IPS DF 6.9 (cell line): Measurements from ENCODE around the gene CRISPLD2.

ENCODE experiments used
- DNase-seq: peaks from one replicate; pipeline ENCODE4 v3.0.0-alpha.2; 2013; ENCODE audit warnings: low read depth, low spot score
- H3K27ac ChIP-seq: one replicate; pipeline ENCODE4 v1.5.1; 2013; ENCODE audit warnings: low read length, control low read depth
- H3K27me3 ChIP-seq: 2 replicates; pipeline ENCODE4 v1.6.1; 2013; ENCODE audit warnings: mild to moderate bottlenecking, low read length; ENCODE audit not compliant: control insufficient read depth, insufficient read depth
- H3K36me3 ChIP-seq: 2 replicates; pipeline ENCODE4 v1.6.1; 2013; ENCODE audit warnings: low read length; ENCODE audit not compliant: control insufficient read depth, insufficient read depth
- H3K4me1 ChIP-seq: 2 replicates; pipeline ENCODE4 v1.6.1; 2013; ENCODE audit warnings: low read length; ENCODE audit not compliant: control insufficient read depth, insufficient read depth
- H3K4me3 ChIP-seq: 2 replicates; pipeline ENCODE4 v1.5.1; 2013; ENCODE audit warnings: mild to moderate bottlenecking, low read length
- H3K9me3 ChIP-seq: 2 replicates; pipeline ENCODE4 v1.6.1; 2013; ENCODE audit warnings: low read length, inconsistent platforms; ENCODE audit not compliant: control insufficient read depth, insufficient read depth
- WGBS: extraction: QIAGEN DNeasy Blood & Tissue Kit; methylation state at CpG from one replicate; pipeline ENCODE4 v1.1.7; 2013; ENCODE audit warnings: mixed read lengths, missing lambda C conversion rate; ENCODE audit not compliant: insufficient read length, insufficient coverage; 5-methylcytosine and 5-hydroxymethylcytosine counted together

Gene CRISPLD2

GRCh38 chr16:84907051-84907450, 87.3 kb downstream of the CRISPLD2 start:
- WGBS, result no CpG with 5 or more reads among the region's 13 CpGs
- no peaks in the 10 kb centered on the region for H3K27me3 ChIP-seq

GRCh38 chr16:84907575-84907974, 87.8 kb downstream of the CRISPLD2 start:
- no peaks in the 10 kb centered on the region for H3K27me3 ChIP-seq
- no CpG with 5 or more reads among the region's 12 CpGs for WGBS
- H3K27ac ChIP-seq, result no peak overlapping the region
- H3K4me3 ChIP-seq, result no peak overlapping the region
- no peaks in the 10 kb centered on the region for H3K36me3 ChIP-seq
- H3K4me1 ChIP-seq, result no peaks in the 10 kb centered on the region
- H3K9me3 ChIP-seq, result no peaks in the 10 kb centered on the region
- DNase-seq, result no peak

More at GRCh38 chr16:84907051-84907450, 87.3 kb downstream of the CRISPLD2 start:
- H3K27ac ChIP-seq, result no peak overlapping the region
- H3K36me3 ChIP-seq, result no peaks in the 10 kb centered on the region
- no peak for DNase-seq
- H3K4me3 ChIP-seq, result no peak overlapping the region
- H3K9me3 ChIP-seq, result no peaks in the 10 kb centered on the region
- no peaks in the 10 kb centered on the region for H3K4me1 ChIP-seq

- Histone ChIP-seq H3K4me1 (no peaks in the 10 kb centered on the region), H3K27me3 (no peaks in the 10 kb centered on the region), H3K9me3 (no peaks in the 10 kb centered on the region), H3K36me3 (no peaks in the 10 kb centered on the region), H3K27ac (no peak overlapping the region), H3K4me3 (no peak overlapping the region)
- WGBS, result no CpG with 5 or more reads among the region's 9 CpGs
- DNase-seq, result no peak
Observed at GRCh38 chr16:84909476-84910085, 89.8 kb downstream of the CRISPLD2 start.

- Histone ChIP-seq H3K36me3 (no peaks in the 10 kb centered on the region), H3K9me3 (no peaks in the 10 kb centered on the region), H3K27me3 (no peaks in the 10 kb centered on the region), H3K4me3 (no peak overlapping the region), H3K27ac (no peak overlapping the region), H3K4me1 (no peaks in the 10 kb centered on the region)
- DNase-seq, result no peak
- no CpG with 5 or more reads among the region's 16 CpGs for WGBS
Observed at GRCh38 chr16:84911486-84912216, 91.9 kb downstream of the CRISPLD2 start.

GRCh38 chr16:84913315-84913714, 93.5 kb downstream of the CRISPLD2 start:
- no CpG with 5 or more reads among the region's 6 CpGs for WGBS
- no peaks in the 10 kb centered on the region for H3K27me3 ChIP-seq
- H3K27ac ChIP-seq, result no peak overlapping the region
- H3K4me1 ChIP-seq, result no peaks in the 10 kb centered on the region
- DNase-seq, result no peak
- H3K36me3 ChIP-seq, result no peaks in the 10 kb centered on the region
- no peaks in the 10 kb centered on the region for H3K9me3 ChIP-seq
- no peak overlapping the region for H3K4me3 ChIP-seq

- no CpG with 5 or more reads among the region's 5 CpGs for WGBS
- no peaks in the 10 kb centered on the region for H3K27me3 ChIP-seq
- H3K9me3 ChIP-seq, result no peaks in the 10 kb centered on the region
Observed at GRCh38 chr16:84914273-84914672, 94.5 kb downstream of the CRISPLD2 start.

GRCh38 chr16:84916178-84916577, 96.4 kb downstream of the CRISPLD2 start:
- H3K36me3 ChIP-seq, result no peaks in the 10 kb centered on the region
- H3K9me3 ChIP-seq, result no peaks in the 10 kb centered on the region
- no peaks in the 10 kb centered on the region for H3K27me3 ChIP-seq
- WGBS, result no CpG with 5 or more reads among the region's 9 CpGs
- no peak overlapping the region for H3K27ac ChIP-seq
- no peak overlapping the region for H3K4me3 ChIP-seq
- H3K4me1 ChIP-seq, result no peaks in the 10 kb centered on the region
- no peak for DNase-seq

More at GRCh38 chr16:84914273-84914672, 94.5 kb downstream of the CRISPLD2 start:
- Histone ChIP-seq H3K36me3 (no peaks in the 10 kb centered on the region), H3K4me3 (no peak overlapping the region), H3K4me1 (no peaks in the 10 kb centered on the region), H3K27ac (no peak overlapping the region)
- DNase-seq, result no peak

- Histone ChIP-seq H3K4me1 (no peaks in the 10 kb centered on the region), H3K27me3 (no peaks in the 10 kb centered on the region)
Observed at GRCh38 chr16:84916850-84917249, 97.1 kb downstream of the CRISPLD2 start.

GRCh38 chr16:84917492-84917891, 97.7 kb downstream of the CRISPLD2 start:
- Histone ChIP-seq H3K9me3 (no peaks in the 10 kb centered on the region), H3K27ac (no peak overlapping the region), H3K27me3 (no peaks in the 10 kb centered on the region), H3K36me3 (no peaks in the 10 kb centered on the region), H3K4me3 (no peak overlapping the region), H3K4me1 (no peaks in the 10 kb centered on the region)
- no CpG with 5 or more reads among the region's 11 CpGs for WGBS
- DNase-seq, result no peak

More at GRCh38 chr16:84916850-84917249, 97.1 kb downstream of the CRISPLD2 start:
- Histone ChIP-seq H3K27ac (no peak overlapping the region), H3K36me3 (no peaks in the 10 kb centered on the region), H3K4me3 (no peak overlapping the region), H3K9me3 (no peaks in the 10 kb centered on the region)
- WGBS, result no CpG with 5 or more reads among the region's 6 CpGs
- no peak for DNase-seq

- H3K27me3 ChIP-seq, result no peaks in the 10 kb centered on the region
- H3K9me3 ChIP-seq, result no peaks in the 10 kb centered on the region
- no peak for DNase-seq
- H3K4me3 ChIP-seq, result no peak overlapping the region
- no peaks in the 10 kb centered on the region for H3K36me3 ChIP-seq
- no peak overlapping the region for H3K27ac ChIP-seq
- no CpG with 5 or more reads among the region's 20 CpGs for WGBS
- no peaks in the 10 kb centered on the region for H3K4me1 ChIP-seq
Observed at GRCh38 chr16:84918006-84918909, 98.5 kb downstream of the CRISPLD2 start.
